Measurements from ENCODE around the gene AJUBA.

Gene AJUBA

DNA sequence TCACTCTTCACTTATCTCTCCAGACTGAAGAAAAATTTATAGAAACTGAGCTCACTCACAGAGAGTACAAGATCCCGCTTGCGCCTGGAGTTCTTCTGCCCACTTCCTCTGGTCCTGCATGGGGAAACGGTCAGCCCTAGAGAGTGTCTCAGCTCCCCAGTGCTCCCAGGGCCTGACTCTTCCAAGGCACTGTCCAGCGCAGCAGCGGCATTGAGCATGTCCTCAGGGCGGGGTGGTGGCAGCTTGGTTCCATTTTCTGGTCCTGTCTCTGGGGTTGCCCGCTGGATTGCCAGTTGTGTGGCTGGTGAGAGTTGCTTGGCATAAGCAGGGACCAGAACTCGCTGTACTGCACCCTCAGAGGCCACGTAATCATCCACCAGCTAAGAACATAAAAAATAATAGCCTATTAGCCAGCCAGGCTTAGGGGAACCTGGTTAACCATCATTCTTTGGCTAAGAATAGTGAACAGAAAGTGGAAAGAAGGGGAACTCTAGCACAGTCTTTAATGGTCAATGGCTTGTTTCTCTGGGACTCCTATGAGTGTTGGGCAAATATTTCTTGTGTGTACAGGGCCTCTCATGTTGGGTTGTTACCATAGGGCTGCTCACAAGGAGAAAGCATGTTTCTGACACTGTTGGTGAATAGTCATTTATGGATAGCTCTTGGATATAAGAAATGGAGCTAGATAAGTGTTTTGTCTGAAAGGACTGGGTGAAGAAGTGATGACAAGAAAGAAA lies 13.7 kb upstream of the AJUBA start:
- no peak for DNase-seq (ENCODE audit: extremely low read depth, low read depth)
- TF ChIP-seq, protein P1, sequence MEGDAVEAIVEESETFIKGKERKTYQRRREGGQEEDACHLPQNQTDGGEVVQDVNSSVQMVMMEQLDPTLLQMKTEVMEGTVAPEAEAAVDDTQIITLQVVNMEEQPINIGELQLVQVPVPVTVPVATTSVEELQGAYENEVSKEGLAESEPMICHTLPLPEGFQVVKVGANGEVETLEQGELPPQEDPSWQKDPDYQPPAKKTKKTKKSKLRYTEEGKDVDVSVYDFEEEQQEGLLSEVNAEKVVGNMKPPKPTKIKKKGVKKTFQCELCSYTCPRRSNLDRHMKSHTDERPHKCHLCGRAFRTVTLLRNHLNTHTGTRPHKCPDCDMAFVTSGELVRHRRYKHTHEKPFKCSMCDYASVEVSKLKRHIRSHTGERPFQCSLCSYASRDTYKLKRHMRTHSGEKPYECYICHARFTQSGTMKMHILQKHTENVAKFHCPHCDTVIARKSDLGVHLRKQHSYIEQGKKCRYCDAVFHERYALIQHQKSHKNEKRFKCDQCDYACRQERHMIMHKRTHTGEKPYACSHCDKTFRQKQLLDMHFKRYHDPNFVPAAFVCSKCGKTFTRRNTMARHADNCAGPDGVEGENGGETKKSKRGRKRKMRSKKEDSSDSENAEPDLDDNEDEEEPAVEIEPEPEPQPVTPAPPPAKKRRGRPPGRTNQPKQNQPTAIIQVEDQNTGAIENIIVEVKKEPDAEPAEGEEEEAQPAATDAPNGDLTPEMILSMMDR (IDR thresholded peaks at IDR 0.05; ENCODE audit: low read depth, low read length): no peak

DNA sequence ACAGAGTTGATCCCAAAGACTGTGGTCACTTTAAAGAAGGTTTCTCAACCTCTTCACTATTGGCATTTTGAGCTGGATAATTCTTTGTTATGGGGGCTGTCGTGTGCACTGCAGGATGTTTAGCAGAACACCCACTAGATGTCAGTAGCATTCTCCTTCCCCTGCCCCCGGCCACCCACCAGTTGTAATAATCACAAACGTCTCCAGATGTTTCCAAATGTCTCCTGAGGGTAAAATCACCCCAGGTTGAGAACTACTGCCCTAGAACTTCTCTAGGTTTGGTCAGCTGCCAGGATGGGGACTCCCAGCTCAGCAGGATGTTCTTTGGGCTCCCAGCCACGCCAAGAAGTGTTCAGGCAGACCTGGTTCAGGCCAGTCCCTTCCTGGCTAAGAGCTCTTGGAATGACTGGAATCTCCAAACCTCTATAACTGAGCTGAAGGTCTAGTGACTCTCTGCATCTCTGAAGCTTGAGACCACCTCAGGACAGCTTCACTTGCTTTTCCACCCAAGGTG lies 12.5 kb upstream of the AJUBA start:
- DNase-seq (ENCODE audit: extremely low read depth, low read depth): no peak
- TF ChIP-seq, protein P1 (IDR thresholded peaks at IDR 0.05; ENCODE audit: low read depth, low read length): peak; percentile 65

DNA sequence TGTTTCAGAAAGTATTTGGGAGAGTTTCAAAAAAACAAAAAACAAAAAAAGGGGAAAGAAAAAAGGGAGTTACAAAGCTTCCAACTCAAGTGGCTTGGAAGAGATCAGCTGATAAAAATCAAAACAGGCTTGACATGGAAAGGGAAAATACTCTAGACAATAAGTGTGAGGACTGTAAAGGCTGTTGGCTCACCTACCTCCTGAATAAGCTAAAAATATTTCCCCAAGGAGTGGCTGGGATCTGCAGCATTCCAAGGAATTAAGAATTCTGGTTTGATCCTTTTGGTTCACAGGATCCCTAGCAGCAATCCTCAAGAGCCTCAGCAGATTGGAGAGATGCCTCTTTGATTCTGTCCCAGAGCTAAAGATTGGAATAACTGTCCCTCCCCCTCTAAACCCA lies 11.2 kb upstream of the AJUBA start:
- TF ChIP-seq, protein P1 (IDR thresholded peaks at IDR 0.05; ENCODE audit: low read depth, low read length): no peak

DNA sequence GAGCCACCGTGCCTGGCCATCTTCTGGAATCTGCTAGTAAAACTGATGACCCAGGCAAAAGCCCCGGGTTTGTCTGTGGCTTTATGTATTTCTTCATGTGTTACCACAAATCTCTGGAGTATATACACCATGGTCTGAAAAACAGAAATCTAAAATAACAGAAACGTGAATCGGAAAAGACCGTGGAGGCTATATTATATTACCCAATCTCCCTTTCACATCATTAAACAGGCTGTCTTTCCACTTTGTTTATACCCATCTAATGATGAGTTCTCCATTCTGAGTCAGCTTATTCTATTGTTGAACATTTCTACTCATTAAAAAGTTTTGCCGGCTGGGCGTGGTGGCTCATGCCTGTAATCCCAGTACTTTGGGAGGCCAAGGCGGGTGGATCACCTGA lies 9.5 kb upstream of the AJUBA start:
- DNase-seq (ENCODE audit: extremely low read depth, low read depth): no peak
- TF ChIP-seq, protein P1 (IDR thresholded peaks at IDR 0.05; ENCODE audit: low read depth, low read length): no peak

More for the DNA sequence above, 11.2 kb upstream of the AJUBA start:
- DNase-seq (ENCODE audit: extremely low read depth, low read depth): no peak

DNA sequence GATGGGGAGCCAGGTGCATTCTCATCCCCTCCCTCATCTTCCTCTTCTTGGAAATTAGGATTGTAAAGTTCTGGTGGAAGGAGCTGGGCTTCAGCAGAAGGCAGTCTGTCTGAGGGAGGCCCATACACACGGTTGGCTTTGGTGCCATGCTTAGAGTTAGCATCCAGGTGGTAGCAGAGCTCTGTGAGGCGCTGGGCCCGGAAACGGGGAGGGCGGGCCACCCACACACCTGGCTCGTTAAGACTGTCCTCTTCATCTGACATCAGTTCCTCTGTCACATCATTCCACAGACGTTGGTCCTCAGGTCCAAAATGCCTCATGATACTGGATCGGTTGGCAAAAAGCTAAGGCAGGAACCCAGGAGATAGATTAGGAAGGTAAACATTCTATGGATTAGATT lies 4.9 kb upstream of the AJUBA start:
- DNase-seq (ENCODE audit: extremely low read depth, low read depth): no peak
- TF ChIP-seq, protein P1 (IDR thresholded peaks at IDR 0.05; ENCODE audit: low read depth, low read length): no peak

DNA sequence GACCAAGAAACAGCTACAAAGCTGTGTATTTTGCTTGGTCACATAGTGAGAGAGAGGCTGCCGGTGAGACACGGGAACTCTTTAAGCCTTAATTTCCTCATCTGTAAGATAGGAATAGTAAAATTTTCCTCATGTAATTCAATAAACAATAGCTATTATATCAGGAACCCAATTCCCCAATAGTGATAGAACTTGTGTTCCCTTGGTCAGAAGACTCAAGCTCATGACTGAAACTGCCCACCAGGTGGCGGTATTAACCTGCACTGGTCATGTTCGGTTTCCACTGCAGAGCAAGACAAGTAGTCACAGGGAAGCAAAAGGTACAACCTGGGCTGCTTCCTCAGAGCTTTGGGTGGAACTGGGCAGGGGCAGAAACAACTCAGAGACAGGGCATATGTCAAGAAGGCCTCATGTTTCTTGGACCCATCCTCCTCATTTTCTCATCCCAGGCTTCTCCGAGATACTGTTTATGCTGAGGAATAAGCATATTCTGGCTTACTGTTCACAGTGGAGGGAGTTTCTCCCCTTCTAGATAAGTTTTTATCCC lies 4.2 kb upstream of the AJUBA start:
- DNase-seq (ENCODE audit: extremely low read depth, low read depth): no peak
- TF ChIP-seq, protein P1 (IDR thresholded peaks at IDR 0.05; ENCODE audit: low read depth, low read length): peak; percentile 89

DNA sequence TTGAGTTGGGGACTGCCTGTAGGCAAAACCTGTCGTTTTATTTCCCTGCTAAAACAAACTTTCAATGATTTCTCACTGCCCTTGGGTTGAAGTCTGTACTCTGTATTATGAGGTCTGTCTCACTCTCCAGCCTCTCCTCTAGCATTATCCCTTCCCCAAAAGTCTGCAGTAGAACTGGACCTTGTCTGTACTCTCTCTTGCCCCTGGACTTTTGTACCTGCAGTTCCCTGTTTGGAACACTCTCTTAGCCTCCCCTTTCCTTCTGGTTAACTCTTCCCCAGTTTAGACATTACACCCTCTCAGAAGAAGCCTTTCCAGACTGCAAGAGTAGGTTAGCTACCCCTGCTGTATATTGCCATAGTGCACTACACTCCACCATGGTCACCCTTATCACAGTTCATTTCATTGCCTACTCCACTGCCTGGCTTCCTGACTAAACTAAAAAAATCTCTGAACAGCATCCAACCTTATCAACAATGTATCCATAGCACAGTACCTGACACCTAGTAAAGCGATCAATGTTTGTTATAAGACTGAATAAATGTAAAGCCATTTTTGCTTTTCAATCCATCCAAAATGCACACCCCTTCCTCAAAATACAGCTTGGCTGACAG lies 3.6 kb upstream of the AJUBA start:
- TF ChIP-seq, protein P1 (IDR thresholded peaks at IDR 0.05; ENCODE audit: low read depth, low read length): no peak
- DNase-seq (ENCODE audit: extremely low read depth, low read depth): no peak
